Tibial nerve (tissue), 4 donors: ENCODE results near the gene CBLL1.

Source experiments
- EP300 ChIP-seq, 2 donors: sonication (generic); formaldehyde crosslinking; IDR thresholded peaks; one replicate each; pipeline ENCODE4 v1.6.1; 2017; ENCODE audit warnings: antibody characterized with exemption in 2 of 2, mild to moderate bottlenecking in 1 of 2
- POLR2A ChIP-seq, 2 donors: fragments of 450-650 bp; IDR thresholded peaks; one replicate each; pipeline ENCODE4 v1.6.1; 2017; ENCODE audit warnings: antibody characterized with exemption in 2 of 2, mild to moderate bottlenecking in 2 of 2, moderate library complexity in 2 of 2
- TF ChIP-seq, protein P1 (sequence below), 5 experiments: fragments of 200-600 bp in 3 of 5; fragments of 450-650 bp in 2 of 5; sonication (generic) in 3 of 5; IDR thresholded peaks; one replicate each; pipeline ENCODE4 v1.5.1; 2016 to 2019; ENCODE audit warnings: antibody characterized with exemption in 5 of 5, mild to moderate bottlenecking in 3 of 5, moderate library complexity in 2 of 5

DNA sequence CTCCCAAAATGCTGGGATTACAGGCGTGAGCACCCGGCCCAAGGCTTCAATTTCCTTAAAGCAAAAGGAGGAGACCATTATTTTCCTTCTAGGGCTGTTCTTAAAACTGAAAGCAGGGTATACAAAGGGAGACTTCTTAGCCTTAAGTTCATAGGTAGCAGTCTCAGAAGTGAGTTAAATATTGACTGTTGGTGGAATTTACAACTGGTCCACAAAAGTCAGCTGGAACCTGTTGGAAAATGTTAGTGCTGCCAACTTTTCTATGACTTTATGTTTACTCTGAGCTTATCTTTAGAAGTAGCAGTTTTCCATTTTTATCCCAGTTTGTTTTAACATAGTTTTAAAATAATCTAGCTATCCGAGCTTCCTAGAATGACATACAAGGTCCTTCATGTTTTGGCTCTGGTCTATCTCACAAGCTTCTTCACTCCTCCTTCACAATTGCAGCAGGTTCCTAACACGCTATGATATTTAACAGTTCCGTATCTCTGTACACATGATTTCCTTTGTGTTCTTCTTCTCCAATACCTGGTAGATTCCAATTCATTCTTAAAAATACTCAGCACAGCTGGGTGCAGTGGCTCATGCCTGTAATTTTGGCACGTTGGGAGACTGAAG is 55.8 kb downstream of the CBLL1 start:
- TF ChIP-seq EP300 (IDR thresholded peaks at IDR 0.05) (no peak), POLR2A (IDR thresholded peaks at IDR 0.05) (no peak)
- TF ChIP-seq, protein P1, sequence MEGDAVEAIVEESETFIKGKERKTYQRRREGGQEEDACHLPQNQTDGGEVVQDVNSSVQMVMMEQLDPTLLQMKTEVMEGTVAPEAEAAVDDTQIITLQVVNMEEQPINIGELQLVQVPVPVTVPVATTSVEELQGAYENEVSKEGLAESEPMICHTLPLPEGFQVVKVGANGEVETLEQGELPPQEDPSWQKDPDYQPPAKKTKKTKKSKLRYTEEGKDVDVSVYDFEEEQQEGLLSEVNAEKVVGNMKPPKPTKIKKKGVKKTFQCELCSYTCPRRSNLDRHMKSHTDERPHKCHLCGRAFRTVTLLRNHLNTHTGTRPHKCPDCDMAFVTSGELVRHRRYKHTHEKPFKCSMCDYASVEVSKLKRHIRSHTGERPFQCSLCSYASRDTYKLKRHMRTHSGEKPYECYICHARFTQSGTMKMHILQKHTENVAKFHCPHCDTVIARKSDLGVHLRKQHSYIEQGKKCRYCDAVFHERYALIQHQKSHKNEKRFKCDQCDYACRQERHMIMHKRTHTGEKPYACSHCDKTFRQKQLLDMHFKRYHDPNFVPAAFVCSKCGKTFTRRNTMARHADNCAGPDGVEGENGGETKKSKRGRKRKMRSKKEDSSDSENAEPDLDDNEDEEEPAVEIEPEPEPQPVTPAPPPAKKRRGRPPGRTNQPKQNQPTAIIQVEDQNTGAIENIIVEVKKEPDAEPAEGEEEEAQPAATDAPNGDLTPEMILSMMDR (IDR thresholded peaks at IDR 0.05): no peak
